Gastroesophageal sphincter (tissue), 4 donors: ENCODE results near the gene DYNLL2. TPM values are rescaled to one million over a fixed set of nuclear protein-coding genes. Genes with fewer than 3 reads are reported as not detected.
"Not testable (repeated sequence)": the region's sequence is repeated elsewhere in the genome, so short reads cannot be mapped to it uniquely, and the experiment has no call there.

ENCODE experiments used
- ATAC-seq: fragments of 150-250 bp; one replicate; pipeline ENCODE4 v1.9.1; 2016; ENCODE audit warnings: mild to moderate bottlenecking, moderate library complexity
- H3K27ac ChIP-seq, 4 donors: fragments of 200-600 bp; sonication (generic) in 3 of 4; 1 replicate in 3 of 4; 2 replicates in 1 of 4; pipeline ENCODE4 v1.5.1; 2016 to 2019
- H3K27me3 ChIP-seq: fragments of 200-600 bp; sonication (generic); one replicate; pipeline ENCODE4 v1.5.1; 2019
- H3K36me3 ChIP-seq, 2 donors: fragments of 200-600 bp; sonication (generic); one replicate each; pipeline ENCODE4 v1.5.1; 2019; ENCODE audit warnings: control low read depth in 1 of 2
- H3K4me1 ChIP-seq, 3 donors: fragments of 200-600 bp; sonication (generic); 1 replicate in 2 of 3; 2 replicates in 1 of 3; pipeline ENCODE4 v1.5.1; 2016 to 2019; ENCODE audit warnings: control low read depth in 2 of 3
- H3K4me3 ChIP-seq, 2 donors: fragments of 200-600 bp; sonication (generic); one replicate each; pipeline ENCODE4 v1.5.1; 2019; ENCODE audit warnings: mild to moderate bottlenecking in 1 of 2, moderate library complexity in 1 of 2
- H3K9me3 ChIP-seq, 3 donors: fragments of 200-600 bp; sonication (generic); one replicate each; pipeline ENCODE4 v1.5.1; 2017 to 2019; ENCODE audit warnings: control low read depth in 2 of 3
- CTCF ChIP-seq, 4 experiments: fragments of 200-600 bp in 2 of 4; fragments of 450-650 bp in 2 of 4; sonication (generic) in 1 of 4; IDR thresholded peaks; one replicate each; pipeline ENCODE4 v1.5.1; 2017 to 2019; ENCODE audit warnings: antibody characterized with exemption in 4 of 4, mild to moderate bottlenecking in 2 of 4, moderate library complexity in 2 of 4
- EP300 ChIP-seq: sonication (generic); formaldehyde crosslinking; IDR thresholded peaks from one replicate; pipeline ENCODE4 v1.6.1; 2017; ENCODE audit warnings: antibody characterized with exemption, mild to moderate bottlenecking
- POLR2A ChIP-seq, 2 donors: fragments of 450-650 bp; IDR thresholded peaks; one replicate each; pipeline ENCODE4 v1.6.1; 2017; ENCODE audit warnings: antibody characterized with exemption in 2 of 2, mild to moderate bottlenecking in 2 of 2, moderate library complexity in 1 of 2
- POLR2AphosphoS5 ChIP-seq: sonication (generic); formaldehyde crosslinking; IDR thresholded peaks from one replicate; pipeline ENCODE4 v1.6.1; 2017; ENCODE audit warnings: antibody characterized with exemption
- WGBS, 2 donors: methylation state at CpG; one replicate each; pipeline ENCODE4 v1.1.5; 2018; ENCODE audit warnings: low coverage in 1 of 2; 5-methylcytosine and 5-hydroxymethylcytosine counted together
- total RNA-seq, 4 donors: library from RNA; depleted of rRNA; stranded (reverse); fragments of >200 nt; gene quantifications; one replicate each; pipeline ENCODE4 v1.1.0, GENCODE V29; 2016

Gene DYNLL2
- total RNA-seq, 4 donors from 2014 or later = 26.1 to 38.2 (median 31.3) TPM

GRCh38 chr17:58092797-58093385 lies 9.7 kb downstream of the DYNLL2 start:
- Histone ChIP-seq H3K27me3 (no peaks in the 10 kb centered on the region), H3K36me3 (peaks cover 0 to 66% of the 10 kb centered on the region in 2 donors), H3K9me3 (no peaks in the 10 kb centered on the region), H3K4me3 (no peak overlapping the region), H3K27ac (no peak overlapping the region), H3K4me1 (peaks cover 0 to 29% (median 0%) of the 10 kb centered on the region in 3 donors)
- TF ChIP-seq POLR2AphosphoS5 (no peak), EP300 (no peak), POLR2A (IDR thresholded peaks at IDR 0.05) (no peak), CTCF (IDR thresholded peaks at IDR 0.05) (no peak)
- ATAC-seq = no peak
- 24 to 57% methylated on average over 4 to 5 of the region's 7 CpGs for WGBS, 2 donors

GRCh38 chr17:58094118-58094517 lies 10.9 kb downstream of the DYNLL2 start:
- no peak for TF ChIP-seq POLR2A (IDR thresholded peaks at IDR 0.05)
- no peak for TF ChIP-seq CTCF (IDR thresholded peaks at IDR 0.05)
- TF ChIP-seq EP300 = no peak
- TF ChIP-seq POLR2AphosphoS5 = no peak
- WGBS, 2 donors = 60 to 87% methylated on average over 3 to 4 of the region's 4 CpGs
- no peak overlapping the region for H3K4me3 ChIP-seq
- ATAC-seq = no peak
- H3K4me1 ChIP-seq = peaks cover 0 to 17% (median 0%) of the 10 kb centered on the region in 3 donors
- no peaks in the 10 kb centered on the region for H3K9me3 ChIP-seq
- H3K27me3 ChIP-seq = no peaks in the 10 kb centered on the region
- H3K36me3 ChIP-seq = peaks cover 0 to 53% of the 10 kb centered on the region in 2 donors
- H3K27ac ChIP-seq = no peak overlapping the region

- H3K27me3 ChIP-seq = no peaks in the 10 kb centered on the region
- no peaks in the 10 kb centered on the region for H3K4me1 ChIP-seq
- TF ChIP-seq POLR2A (IDR thresholded peaks at IDR 0.05) (no peak), CTCF (IDR thresholded peaks at IDR 0.05) (no peak), POLR2AphosphoS5 (no peak), EP300 (no peak)
- H3K9me3 ChIP-seq = no peaks in the 10 kb centered on the region
- WGBS, 2 donors = 67 to 77% methylated on average over 3 of the region's 4 CpGs
- no peak overlapping the region for H3K4me3 ChIP-seq
- peaks cover 0 to 26% of the 10 kb centered on the region in 2 donors for H3K36me3 ChIP-seq
- no peak for ATAC-seq
- no peak overlapping the region for H3K27ac ChIP-seq
Observed at GRCh38 chr17:58096892-58097291, 13.7 kb downstream of the DYNLL2 start.

GRCh38 chr17:58097384-58098088 lies 14.3 kb downstream of the DYNLL2 start:
- peaks cover 0 to 19% of the 10 kb centered on the region in 2 donors for H3K36me3 ChIP-seq
- TF ChIP-seq POLR2AphosphoS5 (no peak), CTCF (IDR thresholded peaks at IDR 0.05) (no peak), POLR2A (IDR thresholded peaks at IDR 0.05) (no peak), EP300 (no peak)
- H3K4me1 ChIP-seq = no peaks in the 10 kb centered on the region
- no peak overlapping the region for H3K27ac ChIP-seq
- no peak overlapping the region for H3K4me3 ChIP-seq
- H3K27me3 ChIP-seq = no peaks in the 10 kb centered on the region
- no peak for ATAC-seq
- no peaks in the 10 kb centered on the region for H3K9me3 ChIP-seq

- Histone ChIP-seq H3K27ac (no peak overlapping the region), H3K36me3 (no peaks in the 10 kb centered on the region), H3K4me3 (no peak overlapping the region), H3K27me3 (no peaks in the 10 kb centered on the region), H3K4me1 (no peaks in the 10 kb centered on the region), H3K9me3 (no peaks in the 10 kb centered on the region)
- no peak for TF ChIP-seq CTCF (IDR thresholded peaks at IDR 0.05)
- no peak for TF ChIP-seq EP300
- TF ChIP-seq POLR2A (IDR thresholded peaks at IDR 0.05) = no peak
- no peak for TF ChIP-seq POLR2AphosphoS5
- no peak for ATAC-seq
Observed at GRCh38 chr17:58100506-58100905, 17.3 kb downstream of the DYNLL2 start.

- not testable (repeated sequence) for H3K9me3 ChIP-seq, H3K4me1 ChIP-seq, H3K4me3 ChIP-seq, ATAC-seq, H3K36me3 ChIP-seq, H3K27ac ChIP-seq, H3K27me3 ChIP-seq
Observed at GRCh38 chr17:58101898-58102297, 18.7 kb downstream of the DYNLL2 start.
